WI38 (cell line): ENCODE results near the gene CPM.

ENCODE experiments used
- H3K4me3 ChIP-seq: 2 replicates; pipeline ENCODE4 v1.5.1; 2011; ENCODE audit warnings: low read depth, mild to moderate bottlenecking, control low read depth, low read length
- CTCF ChIP-seq: IDR thresholded peaks from 2 replicates; pipeline ENCODE4 v1.5.1; 2012; ENCODE audit warnings: low read depth, mild to moderate bottlenecking, control low read depth, low read length

Gene CPM

GRCh38 chr12:68976395-68976841 is 43.4 kb upstream of the CPM start:
- no peak for TF ChIP-seq CTCF
- H3K4me3 ChIP-seq: no peak overlapping the region

GRCh38 chr12:68975811-68976210 is 42.8 kb upstream of the CPM start:
- no peak for TF ChIP-seq CTCF
- H3K4me3 ChIP-seq: no peak overlapping the region

GRCh38 chr12:68972595-68972994 is 39.6 kb upstream of the CPM start:
- H3K4me3 ChIP-seq: no peak overlapping the region
- TF ChIP-seq CTCF: no peak

- no peak for TF ChIP-seq CTCF
- no peak overlapping the region for H3K4me3 ChIP-seq
These were observed 38.4 kb upstream of the CPM start for GRCh38 chr12:68971404-68971803.

GRCh38 chr12:68970951-68971350 is 38.0 kb upstream of the CPM start:
- TF ChIP-seq CTCF: no peak
- no peak overlapping the region for H3K4me3 ChIP-seq

GRCh38 chr12:68970306-68970705 is 37.3 kb upstream of the CPM start:
- TF ChIP-seq CTCF: no peak
- no peak overlapping the region for H3K4me3 ChIP-seq

GRCh38 chr12:68967046-68967445 is 34.1 kb upstream of the CPM start:
- no peak overlapping the region for H3K4me3 ChIP-seq
- no peak for TF ChIP-seq CTCF
